ENCODE data around the gene MALAT1. TPM values are rescaled to one million over a fixed set of nuclear protein-coding genes. Genes with fewer than 3 reads are reported as not detected.

The MALAT1 gene
- total and polyA plus RNA-seq, 9 donors: 396 to 13,132 (median 8,248) TPM

DNA sequence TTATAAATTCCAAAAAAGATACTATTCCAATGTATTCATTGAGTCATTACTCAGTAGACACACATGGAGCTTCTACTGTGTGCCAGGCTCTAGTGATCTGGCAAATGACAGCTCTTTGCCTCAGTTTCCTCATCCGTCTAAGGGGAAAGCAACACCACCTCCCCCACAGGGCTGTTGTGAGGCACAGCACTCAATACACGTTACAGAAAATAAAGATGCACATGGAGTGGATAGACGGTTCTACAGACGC lies 6.5 kb upstream of the MALAT1 start:
- intact Hi-C loops (cut with DNase I): no loop called here
- DNase-seq: no peak
- 19 to 25% (median 24%) methylated on average over 4 of the region's 4 CpGs for WGBS, 3 donors
- Histone ChIP-seq H3K4me1 (ENCODE audit: insufficient read depth) (peaks cover 52% of the 10 kb centered on the region), H3K36me3 (no peaks in the 10 kb centered on the region), H3K4me3 (no peak overlapping the region), H3K27ac (peak overlapping the region; percentile 91 to 96), H3K9me3 (no peaks in the 10 kb centered on the region), H3K27me3 (no peaks in the 10 kb centered on the region)
- TF ChIP-seq, protein P1, sequence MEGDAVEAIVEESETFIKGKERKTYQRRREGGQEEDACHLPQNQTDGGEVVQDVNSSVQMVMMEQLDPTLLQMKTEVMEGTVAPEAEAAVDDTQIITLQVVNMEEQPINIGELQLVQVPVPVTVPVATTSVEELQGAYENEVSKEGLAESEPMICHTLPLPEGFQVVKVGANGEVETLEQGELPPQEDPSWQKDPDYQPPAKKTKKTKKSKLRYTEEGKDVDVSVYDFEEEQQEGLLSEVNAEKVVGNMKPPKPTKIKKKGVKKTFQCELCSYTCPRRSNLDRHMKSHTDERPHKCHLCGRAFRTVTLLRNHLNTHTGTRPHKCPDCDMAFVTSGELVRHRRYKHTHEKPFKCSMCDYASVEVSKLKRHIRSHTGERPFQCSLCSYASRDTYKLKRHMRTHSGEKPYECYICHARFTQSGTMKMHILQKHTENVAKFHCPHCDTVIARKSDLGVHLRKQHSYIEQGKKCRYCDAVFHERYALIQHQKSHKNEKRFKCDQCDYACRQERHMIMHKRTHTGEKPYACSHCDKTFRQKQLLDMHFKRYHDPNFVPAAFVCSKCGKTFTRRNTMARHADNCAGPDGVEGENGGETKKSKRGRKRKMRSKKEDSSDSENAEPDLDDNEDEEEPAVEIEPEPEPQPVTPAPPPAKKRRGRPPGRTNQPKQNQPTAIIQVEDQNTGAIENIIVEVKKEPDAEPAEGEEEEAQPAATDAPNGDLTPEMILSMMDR (IDR thresholded peaks at IDR 0.05): no peak
- no peak for TF ChIP-seq POLR2A (IDR thresholded peaks at IDR 0.05)

GRCh38 chr11:65492637-65493366 lies 6.0 kb upstream of the MALAT1 start:
- no peak overlapping the region for H3K4me3 ChIP-seq
- H3K27ac ChIP-seq: peak overlapping the region; percentile 91 to 96

DNA sequence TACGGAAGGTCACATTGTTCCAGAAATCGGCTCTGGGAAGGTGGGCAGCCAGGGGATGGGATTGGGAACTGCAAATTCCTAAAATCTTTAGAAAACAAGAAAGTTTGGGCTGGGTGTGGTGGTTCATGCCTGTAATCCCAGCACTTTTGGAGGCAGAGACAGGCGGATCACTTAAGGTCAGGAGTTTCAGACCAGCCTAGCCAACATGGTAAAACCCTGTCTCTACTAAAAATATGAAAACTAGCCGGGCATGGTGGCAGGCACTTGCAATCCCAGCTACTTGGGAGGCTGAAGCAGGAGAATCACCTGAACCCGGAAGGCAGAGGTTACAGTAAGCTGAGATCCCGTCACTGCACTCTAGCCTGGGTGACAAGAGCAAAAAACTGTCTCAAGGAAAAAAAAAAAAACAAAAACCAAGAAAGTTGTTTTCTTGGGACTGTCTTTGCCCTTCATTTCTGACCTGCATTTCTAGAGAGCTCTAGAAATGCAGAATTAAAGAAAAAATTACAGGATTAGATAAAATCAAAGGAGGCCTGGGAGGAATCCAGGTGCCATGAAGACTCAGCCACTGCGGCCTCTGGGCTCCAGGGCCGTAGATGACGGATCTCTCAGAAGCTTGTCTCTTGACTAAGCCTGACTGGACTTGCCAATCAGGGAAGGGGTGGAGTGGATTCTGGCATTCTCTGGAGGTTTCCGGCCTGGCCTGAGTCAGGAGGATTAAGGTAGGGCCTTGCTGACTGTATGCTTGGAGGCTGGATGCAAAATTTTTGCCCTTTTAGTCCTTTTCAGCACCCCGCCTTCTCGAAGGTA lies 5.3 kb upstream of the MALAT1 start:
- TF ChIP-seq, protein P1 (IDR thresholded peaks at IDR 0.05): no peak
- no peak for TF ChIP-seq EP300 (IDR thresholded peaks at IDR 0.05)
- no peak for TF ChIP-seq POLR2A (IDR thresholded peaks at IDR 0.05)
- Histone ChIP-seq H3K27me3 (no peaks in the 10 kb centered on the region), H3K36me3 (no peaks in the 10 kb centered on the region), H3K9me3 (no peaks in the 10 kb centered on the region), H3K4me3 (no peak overlapping the region), H3K27ac (peak overlapping the region; percentile 91 to 96), H3K4me1 (ENCODE audit: insufficient read depth) (peaks cover 43% of the 10 kb centered on the region)
- 41 to 53% (median 47%) methylated on average over 12 of the region's 12 CpGs for WGBS, 3 donors
- peak; percentile 52 to 79 (median 56) for DNase-seq
- intact Hi-C loops (cut with DNase I): no loop called here

More at GRCh38 chr11:65492637-65493366, 6.0 kb upstream of the MALAT1 start:
- intact Hi-C loops (cut with DNase I): no loop called here
- H3K36me3 ChIP-seq: no peaks in the 10 kb centered on the region
- WGBS, 3 donors: 11 to 22% (median 13%) methylated on average over 6 of the region's 6 CpGs
- H3K27me3 ChIP-seq: no peaks in the 10 kb centered on the region
- TF ChIP-seq, protein P1 (IDR thresholded peaks at IDR 0.05): peak in 1 of 3 donors; percentile 16
- peak; percentile 50 for TF ChIP-seq EP300 (IDR thresholded peaks at IDR 0.05)
- peak; percentile 47 for TF ChIP-seq POLR2A (IDR thresholded peaks at IDR 0.05)
- peaks cover 51% of the 10 kb centered on the region for H3K4me1 ChIP-seq (ENCODE audit: insufficient read depth)
- H3K9me3 ChIP-seq: no peaks in the 10 kb centered on the region
- peak; percentile 84 to 94 (median 89) for DNase-seq

GRCh38 chr11:65496304-65497140 lies 2.3 kb upstream of the MALAT1 start:
- WGBS, 3 donors: 5 to 8% (median 8%) methylated on average over 15 of the region's 15 CpGs
- TF ChIP-seq POLR2A (IDR thresholded peaks at IDR 0.05) (no peak), EP300 (IDR thresholded peaks at IDR 0.05) (no peak)
- TF ChIP-seq, protein P1 (IDR thresholded peaks at IDR 0.05): no peak
- Histone ChIP-seq H3K4me1 (ENCODE audit: insufficient read depth) (peaks cover 23% of the 10 kb centered on the region), H3K4me3 (peak overlapping the region; percentile 41), H3K36me3 (no peaks in the 10 kb centered on the region), H3K9me3 (no peaks in the 10 kb centered on the region), H3K27ac (peak overlapping the region; percentile 80 to 91), H3K27me3 (no peaks in the 10 kb centered on the region)
- intact Hi-C loops (cut with DNase I): loop anchor here in 2 of 4 donors (2.0 to 5.0 kb wide), 2 partner anchors 74 kb away; partner anchors contain the start of gene NEAT1 (in 2 of the 2)
- DNase-seq: peak in 3 of 5 donors; percentile 35 to 50 (median 46)
